RWPE1 (cell line): ENCODE measurements around the gene ALPK3.

ENCODE experiments used
- CTCF ChIA-PET: fragments of 350-600 bp; sonication (Branson Sonifier 250); formaldehyde crosslinking; extraction: SDS; loops from one replicate; lab custom pipeline; 2021; lab: Yijun Ruan, JAX
- POLR2A ChIA-PET: fragments of 400-600 bp; formaldehyde crosslinking; extraction: SDS; loops from one replicate; lab custom pipeline; 2020; ENCODE audit warnings: antibody characterized with exemption; ENCODE audit not compliant: low non-redundant PET; lab: Yijun Ruan, JAX
- DNase-seq: peaks from one replicate; pipeline ENCODE4 v3.0.0; 2012; ENCODE audit warnings: low spot score
- H3K27ac ChIP-seq: fragments of 450-650 bp; 2 replicates; pipeline ENCODE4 v1.5.1; 2017
- CTCF ChIP-seq: fragments of 450-650 bp; conservative IDR thresholded peaks from 2 replicates; pipeline ENCODE4 v1.5.1; 2017; ENCODE audit warnings: low read depth, mild to moderate bottlenecking

Gene ALPK3

GRCh38 chr15:84785053-84785452, 32.1 kb upstream of the ALPK3 start:
- CTCF ChIA-PET: no interaction called here
- no peak for DNase-seq
- POLR2A ChIA-PET: no interaction called here
- no peak overlapping the region for H3K27ac ChIP-seq
- no peak for TF ChIP-seq CTCF

DNA sequence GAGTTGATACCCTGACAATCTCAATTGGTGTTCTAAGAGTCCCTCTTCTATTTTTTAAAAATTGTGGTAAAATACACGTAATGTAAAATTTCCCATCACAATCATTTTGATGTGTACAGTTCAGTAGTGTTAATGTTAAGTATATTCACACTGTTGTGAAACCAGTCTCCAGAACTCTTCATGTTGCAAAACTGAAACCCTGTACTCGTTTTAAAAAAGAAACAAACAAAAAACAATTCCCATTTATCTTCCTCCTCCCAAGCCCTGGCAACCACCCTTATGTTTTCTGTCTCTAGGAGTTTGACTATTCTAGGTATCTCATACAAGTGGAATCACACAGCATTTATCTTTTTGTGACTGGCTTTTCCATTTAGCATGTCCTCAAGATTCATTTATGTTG, 28.7 kb upstream of the ALPK3 start:
- POLR2A ChIA-PET: no interaction called here
- CTCF ChIA-PET: no interaction called here

DNA sequence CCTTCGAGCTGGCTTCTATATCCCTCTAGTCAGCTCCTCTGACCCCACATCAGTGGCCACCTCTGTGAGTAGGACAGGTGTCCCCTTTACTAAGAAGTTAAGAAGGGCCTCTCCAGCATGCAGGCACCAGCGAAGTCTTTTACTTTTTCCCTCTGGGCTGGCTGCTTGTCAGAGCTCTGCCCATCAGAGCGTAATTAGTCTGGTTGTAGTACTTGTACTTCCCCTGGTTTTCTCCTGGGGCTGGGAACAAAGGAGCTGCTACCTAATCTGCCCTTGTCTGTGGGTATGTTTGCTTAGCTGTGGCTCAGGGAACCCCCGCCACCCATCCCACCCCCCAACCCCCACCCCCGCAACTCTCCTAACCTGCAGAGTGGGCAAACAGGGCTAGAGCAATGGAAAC, 27.4 kb upstream of the ALPK3 start:
- H3K27ac ChIP-seq: no peak overlapping the region
- CTCF ChIA-PET: no interaction called here
- no peak for TF ChIP-seq CTCF
- DNase-seq: no peak
- POLR2A ChIA-PET: no interaction called here

More for the DNA sequence above, 28.7 kb upstream of the ALPK3 start:
- no peak overlapping the region for H3K27ac ChIP-seq
- no peak for TF ChIP-seq CTCF
- no peak for DNase-seq

GRCh38 chr15:84790676-84791075, 26.5 kb upstream of the ALPK3 start:
- CTCF ChIA-PET: no interaction called here
- DNase-seq: no peak
- no peak for TF ChIP-seq CTCF
- H3K27ac ChIP-seq: no peak overlapping the region
- POLR2A ChIA-PET: no interaction called here

GRCh38 chr15:84791763-84792162, 25.4 kb upstream of the ALPK3 start:
- no peak for TF ChIP-seq CTCF
- ChIA-PET CTCF (no interaction called here), POLR2A (no interaction called here)
- H3K27ac ChIP-seq: no peak overlapping the region
- DNase-seq: no peak

DNA sequence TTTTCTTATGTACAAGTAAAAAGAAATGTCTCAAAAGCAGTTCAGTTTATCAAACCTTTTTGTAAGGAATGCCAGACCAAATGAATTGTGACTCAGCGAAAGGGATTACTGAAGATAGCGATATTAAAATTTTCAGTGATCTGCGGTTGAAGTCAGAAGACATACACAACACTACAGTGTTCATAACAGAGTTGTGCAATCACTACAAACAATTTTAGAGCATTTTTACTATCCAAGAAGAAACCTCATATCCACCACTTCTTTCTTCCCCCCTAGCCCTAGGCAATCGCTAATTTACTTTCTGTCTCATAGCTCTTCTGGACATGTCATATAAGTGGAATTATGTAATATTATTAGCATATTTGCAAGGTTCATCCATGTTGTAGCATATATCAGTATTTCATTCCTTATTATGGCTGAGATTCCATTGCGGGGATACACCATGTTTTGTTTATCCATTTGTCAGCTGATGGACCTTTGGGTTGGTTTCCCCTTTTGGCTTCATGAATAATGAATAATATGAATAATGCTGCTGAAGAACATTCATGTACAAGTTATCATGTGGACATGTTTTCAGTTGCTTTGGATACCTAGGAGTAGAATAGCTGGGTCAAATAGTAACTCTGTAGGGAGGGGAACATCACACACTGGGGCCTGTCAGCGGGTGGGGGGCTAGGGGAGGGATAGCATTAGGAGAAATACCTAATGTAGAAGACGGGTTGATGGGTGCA, 23.6 kb upstream of the ALPK3 start:
- TF ChIP-seq CTCF: no peak

More for the DNA sequence above, 23.6 kb upstream of the ALPK3 start:
- no peak for DNase-seq
- POLR2A ChIA-PET: no interaction called here
- CTCF ChIA-PET: no interaction called here
- no peak overlapping the region for H3K27ac ChIP-seq
